Activated CD4-positive, alpha-beta T cell treated with anti-CD3 and anti-CD28 coated beads, Interleukin-2, amount 50 U/mL, for 1 hour (primary cell): Measurements from ENCODE around the gene RAB15.

Experiments
- DNase-seq: peaks from one replicate; pipeline ENCODE4 v3.0.0-alpha.2; 2020

Gene RAB15

DNA sequence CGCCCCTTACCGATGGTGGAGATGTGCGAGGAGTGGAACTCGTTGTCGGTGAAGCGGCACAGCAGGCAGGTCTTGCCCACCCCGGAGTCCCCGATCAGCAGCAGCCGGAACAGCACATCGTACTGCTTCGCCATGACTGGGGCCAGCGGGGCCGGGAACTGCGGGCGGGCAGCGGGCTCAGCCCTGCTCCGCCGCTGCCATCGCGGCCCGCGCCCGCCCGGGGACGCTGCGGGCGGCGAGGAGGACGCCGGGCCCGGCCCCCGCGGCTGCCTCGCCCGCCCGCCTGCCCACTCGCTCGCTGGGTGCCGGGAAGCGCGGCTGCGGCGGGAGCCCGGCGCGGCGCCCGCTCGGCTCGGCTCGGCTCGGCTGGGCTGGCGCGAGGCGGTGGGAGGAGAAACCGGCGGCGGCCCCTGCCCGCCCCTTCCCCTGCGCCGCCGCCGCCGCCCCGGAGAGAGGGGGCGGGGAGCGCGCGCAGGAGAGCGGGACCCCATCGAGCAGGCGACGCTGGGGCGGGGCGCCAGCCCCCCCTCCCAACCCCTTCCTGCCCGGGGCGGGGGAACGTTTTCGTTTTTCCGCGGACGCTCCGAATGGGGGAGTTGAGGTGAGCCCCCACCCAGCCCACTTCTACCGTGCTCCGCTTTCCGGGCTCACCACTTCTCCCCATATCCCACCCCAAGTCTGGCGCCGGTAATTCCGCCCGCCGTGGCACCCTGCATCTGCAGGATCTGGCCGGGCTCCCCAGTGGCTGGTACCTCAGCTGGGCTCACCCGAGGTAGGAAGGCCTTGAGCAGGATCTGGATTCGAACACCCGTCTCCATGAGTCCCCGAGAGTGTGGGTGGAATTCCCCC lies at the start of gene RAB15:
Gene RAB15, minus strand, starts transcription at position 394 of the 849 bp plus-strand sequence. Its CDS starts 260 bp downstream, at position 134.
- peak; percentile 33 for DNase-seq

- no peak for DNase-seq
Measured at GRCh38 chr14:65019944-65020566, 47.9 kb upstream of the RAB15 start.

DNA sequence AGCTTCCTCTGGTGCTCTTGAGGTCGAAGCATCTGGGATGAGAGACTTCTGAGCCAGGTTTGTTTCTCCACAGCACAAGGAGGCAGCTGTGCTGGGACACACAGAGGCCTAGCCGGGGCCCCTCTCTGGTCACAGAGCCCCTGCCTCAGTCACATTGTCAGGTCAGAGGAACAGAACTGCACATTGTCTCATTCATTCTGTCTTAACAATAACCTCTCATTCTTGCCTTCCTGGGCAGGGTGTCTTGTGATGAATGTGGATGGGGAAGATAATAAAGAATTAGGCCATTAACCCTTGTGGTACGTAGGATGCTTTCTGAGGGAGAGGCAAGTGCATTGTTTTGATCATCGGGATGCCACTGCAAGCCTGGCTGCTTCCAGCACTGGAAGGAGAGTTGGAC lies 44.3 kb upstream of the RAB15 start:
- no peak for DNase-seq

- no peak for DNase-seq
Measured at GRCh38 chr14:65015391-65015790, 43.3 kb upstream of the RAB15 start.

DNA sequence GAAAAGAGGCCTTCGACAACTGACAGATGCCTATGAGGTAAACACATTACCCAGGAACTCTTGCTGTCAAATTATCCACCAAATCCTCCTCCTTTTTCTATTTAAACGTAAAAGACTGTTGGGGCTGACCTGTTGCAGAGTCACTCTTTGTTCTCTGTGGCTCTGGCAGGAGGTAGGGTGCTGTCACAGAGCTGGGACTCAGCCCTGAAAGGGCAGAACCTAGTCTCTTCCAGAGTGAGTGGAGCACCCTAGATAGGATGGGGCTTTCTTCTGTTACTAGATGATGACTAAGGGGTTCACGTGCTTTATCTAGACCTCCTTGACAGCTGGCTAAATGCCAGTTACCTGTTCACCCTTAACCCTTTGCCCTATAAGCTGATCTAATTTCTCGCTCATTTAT lies 40.2 kb upstream of the RAB15 start:
- no peak for DNase-seq

DNA sequence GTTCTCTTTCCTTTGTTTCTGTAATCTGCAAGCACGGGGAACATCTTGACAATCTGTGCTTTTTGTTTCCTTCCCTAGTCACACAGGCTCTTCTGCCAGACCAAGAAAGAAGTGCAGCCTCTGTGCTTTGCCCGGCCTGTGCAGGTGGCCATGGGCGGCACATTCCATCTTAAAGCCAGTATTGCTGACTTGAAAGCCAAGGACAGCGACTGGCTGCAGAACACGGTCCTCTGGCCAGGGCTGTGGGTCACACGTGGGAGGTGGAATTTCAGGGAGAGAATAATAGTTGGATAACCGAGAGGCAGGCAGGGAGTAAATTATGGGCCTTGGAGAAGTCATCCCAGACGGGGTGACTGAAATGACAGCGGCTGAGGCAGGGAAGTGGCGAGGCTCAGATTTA lies 39.4 kb upstream of the RAB15 start:
- no peak for DNase-seq

DNA sequence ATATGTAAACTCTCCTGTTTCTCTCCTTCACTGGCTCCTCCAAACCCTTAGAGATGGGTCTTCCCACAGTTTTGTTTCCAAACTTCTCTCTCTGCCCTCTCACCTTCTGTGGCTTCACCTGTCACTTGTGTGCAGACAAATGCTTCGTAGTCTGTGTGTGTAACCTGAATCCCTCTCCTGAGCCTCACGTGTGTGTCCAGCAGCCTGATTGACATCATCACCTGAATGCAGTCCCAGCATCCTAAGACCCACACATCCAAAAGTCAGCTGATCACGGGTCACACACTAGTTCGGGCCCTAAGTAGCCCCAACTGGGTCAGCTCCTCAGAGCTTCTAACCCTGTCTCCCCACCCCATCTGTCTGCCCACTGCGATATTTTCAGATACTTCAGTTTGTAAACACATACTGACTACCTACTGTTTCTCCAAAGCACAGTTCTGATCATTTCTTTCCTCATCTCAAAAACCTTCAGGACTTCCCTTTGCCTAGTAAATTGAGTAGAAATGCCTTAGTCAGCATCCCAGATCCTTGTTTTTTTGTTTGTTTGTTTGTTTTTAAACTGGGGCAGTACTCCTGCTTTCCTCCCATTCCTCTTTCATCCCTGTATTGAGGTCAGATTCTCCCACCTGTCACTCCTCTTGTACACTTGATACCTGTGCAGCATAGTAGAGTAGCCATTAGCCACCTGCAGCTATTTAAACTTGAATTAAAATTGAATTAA lies 38.2 kb upstream of the RAB15 start:
- DNase-seq: no peak

DNA sequence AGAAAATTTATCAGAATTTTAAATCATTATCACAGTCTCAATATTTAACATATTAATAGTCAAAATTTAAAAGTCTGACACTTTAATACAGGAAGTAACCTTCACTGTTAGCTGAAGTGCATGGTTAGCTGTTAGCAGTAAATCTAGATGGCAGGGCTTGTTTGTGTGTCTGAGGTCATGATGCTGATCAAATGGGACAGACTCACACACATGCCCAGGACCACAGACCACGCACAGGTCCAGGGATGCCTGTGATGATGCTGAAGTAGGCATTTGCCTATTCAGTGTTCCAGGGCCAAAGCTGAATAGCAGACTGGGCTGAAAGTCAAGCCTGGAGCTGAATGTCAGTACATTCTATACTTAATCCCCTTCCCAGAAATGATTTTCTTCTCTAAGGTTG lies 35.1 kb upstream of the RAB15 start:
- DNase-seq: no peak

GRCh38 chr14:65006261-65006721 lies 34.2 kb upstream of the RAB15 start:
- no peak for DNase-seq

DNA sequence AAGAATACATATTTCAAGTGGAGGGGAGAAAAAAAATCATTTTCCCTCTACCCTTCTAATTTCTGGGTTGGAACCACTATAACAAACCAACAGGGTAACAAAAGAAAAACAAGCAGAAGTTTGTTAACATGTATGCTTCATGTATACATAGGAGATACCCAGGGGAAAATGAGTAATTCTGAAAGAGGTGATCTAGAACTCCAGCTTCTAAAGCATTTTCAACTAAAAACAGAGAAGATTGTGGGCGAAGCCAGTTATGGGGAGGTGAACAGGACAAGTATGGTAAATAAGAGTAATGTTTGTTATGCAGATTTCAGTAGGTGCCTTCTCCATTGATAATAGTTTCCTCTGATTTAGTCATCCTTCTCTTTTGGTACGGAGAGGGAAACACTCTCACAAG lies 31.3 kb upstream of the RAB15 start:
- DNase-seq: no peak

DNA sequence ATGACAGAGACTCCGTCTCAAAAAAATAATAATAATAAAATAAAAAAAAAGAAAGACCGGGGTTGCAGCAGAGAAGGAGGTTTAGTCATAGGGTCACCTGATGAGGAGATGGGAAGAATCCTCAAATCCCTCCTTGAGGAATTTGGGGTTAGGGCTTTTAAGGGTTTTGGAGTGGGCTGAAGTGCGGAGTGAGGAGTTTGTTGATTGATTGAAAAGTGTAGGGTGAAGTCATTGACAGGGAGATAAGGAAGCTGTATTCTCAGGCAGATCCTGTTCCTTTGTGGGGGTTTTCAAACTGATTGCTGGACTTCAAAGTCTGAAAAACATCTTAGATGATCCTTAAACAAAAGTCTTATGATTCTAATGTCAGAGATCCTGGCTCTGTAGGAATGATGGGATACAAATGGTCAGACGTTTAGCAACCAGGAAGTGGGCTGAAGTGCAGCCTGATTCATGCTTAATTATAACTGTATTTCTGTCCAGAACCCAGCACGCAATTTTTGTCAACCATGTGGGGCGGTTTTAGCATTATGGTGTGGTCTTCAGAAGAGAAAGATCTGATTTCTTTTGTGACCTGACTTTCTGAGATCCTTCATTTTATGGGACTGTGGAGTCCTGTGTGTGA lies 30.6 kb upstream of the RAB15 start:
- no peak for DNase-seq

DNA sequence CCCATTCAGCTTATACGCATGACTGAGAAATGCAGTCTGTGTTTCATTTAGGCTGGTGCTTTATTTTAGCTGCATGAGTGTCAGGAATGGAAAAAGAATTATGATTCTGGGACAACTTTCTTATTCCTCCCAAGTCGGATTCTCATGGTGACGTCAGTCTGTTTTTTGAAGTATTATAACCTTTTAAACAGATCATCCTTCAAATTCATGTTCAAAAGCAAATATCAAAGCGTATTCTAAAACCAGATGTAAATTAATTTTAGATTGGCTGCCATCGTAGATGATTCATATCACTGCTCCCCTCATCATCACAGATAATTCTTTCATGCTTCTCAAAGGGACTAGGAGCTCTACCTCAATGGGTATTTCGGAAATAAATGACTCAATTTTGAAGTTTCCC lies 29.6 kb upstream of the RAB15 start:
- DNase-seq: no peak

DNA sequence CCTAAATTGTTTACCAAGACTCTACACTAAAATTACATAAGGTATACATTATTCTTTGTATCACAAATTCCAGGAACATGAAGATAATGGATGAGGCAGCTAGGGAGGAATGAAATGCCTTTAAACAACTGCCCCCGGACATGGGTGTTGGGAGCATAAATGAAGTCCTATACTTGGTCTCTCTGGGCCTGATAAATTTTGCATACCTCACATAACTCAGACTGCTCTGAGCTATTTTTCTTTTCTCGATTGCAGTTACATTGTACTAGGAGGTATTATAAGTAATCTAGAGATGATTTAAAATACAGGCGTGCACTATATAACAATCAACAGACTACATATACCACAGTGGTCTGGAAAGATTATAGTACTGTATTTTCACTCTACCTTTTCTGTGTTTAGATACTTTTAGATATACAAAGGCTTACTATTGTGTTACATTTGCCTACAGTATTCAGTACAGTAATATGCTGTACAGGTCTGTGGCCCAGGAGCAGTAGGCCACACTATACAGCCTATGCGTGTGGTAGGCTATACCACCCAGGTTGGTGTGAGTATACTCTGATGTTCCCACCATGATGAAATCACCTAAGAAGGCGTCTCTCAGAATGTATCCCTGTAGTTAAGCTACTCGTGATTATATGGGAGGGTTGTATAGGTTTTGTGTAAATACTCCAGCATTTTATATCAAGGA lies 28.9 kb upstream of the RAB15 start:
- DNase-seq: no peak

- DNase-seq: no peak
Measured at GRCh38 chr14:64998455-64998931, 26.4 kb upstream of the RAB15 start.

DNA sequence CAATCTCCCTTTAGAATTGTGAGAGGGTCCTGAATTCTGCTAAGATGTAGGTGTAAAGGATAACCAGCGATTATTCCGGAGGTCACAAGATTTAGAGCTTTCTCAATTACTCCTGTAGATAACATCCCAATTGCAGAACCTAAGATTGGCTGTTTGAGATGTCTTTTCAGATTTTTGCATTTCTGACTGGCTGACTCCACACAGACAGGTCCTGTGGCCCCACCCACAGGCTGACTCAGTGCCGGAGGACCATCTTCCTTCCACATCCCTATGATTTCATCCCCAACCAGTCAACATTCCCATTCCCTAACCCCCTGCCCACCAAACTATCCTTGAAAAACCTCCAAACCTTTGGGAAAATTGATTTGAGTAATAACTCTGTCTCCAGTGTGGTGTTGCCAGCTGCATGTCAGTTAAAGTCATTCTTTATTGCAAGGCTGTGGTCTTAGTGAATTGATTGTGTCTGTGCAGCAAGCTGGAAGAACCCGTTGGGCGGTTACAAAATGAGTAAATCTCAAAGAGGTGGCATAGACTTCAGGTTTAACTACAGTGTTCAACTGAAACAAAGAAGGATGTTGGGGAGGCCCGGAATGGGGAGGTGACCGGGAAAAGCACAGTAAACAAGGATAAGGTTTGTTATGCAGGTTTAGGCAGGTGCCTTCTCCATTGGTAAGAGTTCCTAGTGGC lies 25.1 kb upstream of the RAB15 start:
- no peak for DNase-seq

DNA sequence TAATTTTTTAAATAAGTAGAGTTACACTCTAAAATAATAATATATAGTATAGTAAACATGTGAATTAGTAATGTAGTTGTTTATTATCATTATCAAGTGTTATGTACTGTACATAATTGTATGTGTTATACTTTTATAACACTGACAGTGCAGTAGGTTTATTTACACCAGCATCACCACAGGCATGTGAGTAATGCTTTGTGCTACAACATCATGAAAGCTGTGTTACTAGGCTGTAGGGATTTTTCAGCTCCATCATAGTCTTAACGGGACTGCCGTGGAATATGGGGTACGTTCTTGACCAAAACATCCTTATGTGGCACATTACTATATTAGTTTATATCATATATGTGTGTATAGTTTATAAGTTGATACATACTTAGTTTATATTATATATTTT lies 23.2 kb upstream of the RAB15 start:
- no peak for DNase-seq

- DNase-seq: no peak
Measured at GRCh38 chr14:64994540-64994939, 22.4 kb upstream of the RAB15 start.

GRCh38 chr14:64993266-64993930 lies 21.3 kb upstream of the RAB15 start:
- no peak for DNase-seq

DNA sequence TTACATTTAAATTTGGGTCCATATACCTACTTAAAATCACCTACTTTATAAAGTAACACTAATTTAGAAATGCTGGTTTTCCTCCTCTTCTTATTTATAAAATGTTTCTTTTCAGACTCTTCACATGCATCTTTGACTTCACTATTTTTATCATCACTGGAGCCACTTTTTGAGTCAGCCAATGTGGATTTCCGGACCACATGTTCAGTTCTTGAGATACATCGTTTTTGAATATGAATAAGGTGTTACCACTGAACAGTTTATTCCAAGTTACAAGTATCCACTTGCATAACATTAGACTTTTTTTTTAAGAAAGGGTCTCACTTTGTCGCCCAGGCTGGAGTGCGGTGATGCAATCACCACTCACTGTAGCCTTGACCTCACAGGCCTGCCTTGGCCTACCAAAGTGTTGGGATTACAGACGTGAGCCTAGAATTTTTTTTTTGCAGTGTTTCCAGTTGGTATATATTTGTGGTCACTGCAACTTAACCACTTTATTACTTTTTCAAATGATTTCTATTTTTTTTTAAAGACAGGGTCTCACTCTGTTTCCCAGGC lies 20.3 kb upstream of the RAB15 start:
- DNase-seq: no peak

GRCh38 chr14:64990939-64991338 lies 18.8 kb upstream of the RAB15 start:
- DNase-seq: no peak

DNA sequence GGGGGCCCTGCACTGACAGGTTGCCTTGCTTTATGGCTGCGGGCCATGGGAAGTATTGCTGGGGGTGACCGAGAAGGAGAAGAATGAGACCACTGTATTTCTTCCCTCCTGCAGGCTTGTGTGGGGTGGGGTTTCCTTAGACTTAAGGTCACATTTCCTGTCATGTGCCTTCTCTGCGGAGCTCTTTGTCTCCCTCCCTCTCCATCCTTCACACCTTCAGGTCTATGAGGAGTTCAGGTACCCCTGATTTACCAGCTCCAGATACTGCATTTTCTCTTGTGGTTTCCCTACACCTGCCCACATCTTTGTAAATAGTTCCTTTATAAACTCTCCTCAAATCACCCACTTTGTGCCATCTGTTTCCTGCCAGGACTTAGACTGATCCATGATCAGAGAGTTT lies 18.2 kb upstream of the RAB15 start:
- DNase-seq: no peak
